B cell (primary cell): ENCODE measurements around the gene ELMO1. TPM values are rescaled to one million over a fixed set of nuclear protein-coding genes. Genes with fewer than 3 reads are reported as not detected.

ENCODE experiments used
- ATAC-seq: fragments of 200-7000 bp; cut with Tn5 transposase; one replicate; pipeline ENCODE4 v1.10.0; 2021; ENCODE audit warnings: low read depth, mild to moderate bottlenecking, moderate number of reproducible peaks, moderate library complexity
- CTCF ChIA-PET: fragments of 350-600 bp; sonication (Branson Sonifier 250); formaldehyde crosslinking; loops from one replicate; lab custom pipeline; 2021; ENCODE audit warnings: antibody characterized with exemption, inconsistent platforms; lab: Charles Lee
- POLR2A ChIA-PET: fragments of 350-600 bp; sonication (Branson Sonifier 250); formaldehyde crosslinking; loops from one replicate; lab custom pipeline; 2021; ENCODE audit warnings: antibody characterized with exemption; lab: Charles Lee
- DNase-seq: peaks from one replicate; pipeline ENCODE4 v3.0.0; 2013
- H2AFZ ChIP-seq: 2 replicates; pipeline ENCODE4 v1.6.1; 2012; ENCODE audit warnings: mild to moderate bottlenecking, low read depth, low read length; ENCODE audit not compliant: insufficient read depth, poor library complexity, severe bottlenecking
- H3K27ac ChIP-seq, 2 donors: 1 replicate in 1 of 2; 2 replicates in 1 of 2; pipeline ENCODE4 v1.5.1; 2012 to 2013; ENCODE audit warnings: low read length in 2 of 2, mild to moderate bottlenecking in 2 of 2, moderate library complexity in 1 of 2
- H3K27me3 ChIP-seq, 4 experiments: fragments of 200-600 bp in 1 of 4; sonication (generic) in 1 of 4; replicated peaks in 1 of 4; 1 replicate in 2 of 4; 2 replicates in 2 of 4; pipeline versions ENCODE4 v1.6.1 to v1.7.0; 2013 to 2016; ENCODE audit warnings: low read length in 3 of 4, mild to moderate bottlenecking in 2 of 4, mixed read lengths in 1 of 4, moderate library complexity in 1 of 4; ENCODE audit not compliant: insufficient read depth in 4 of 4, control insufficient read depth in 3 of 4; ENCODE audit errors: control extremely low read depth in 1 of 4
- H3K36me3 ChIP-seq, 2 experiments: replicated peaks in 1 of 2; 1 replicate in 1 of 2; 2 replicates in 1 of 2; pipeline versions ENCODE4 v1.6.1 to v1.7.1; 2013; ENCODE audit warnings: low read length in 1 of 2; ENCODE audit not compliant: insufficient read depth in 2 of 2, control insufficient read depth in 1 of 2; ENCODE audit errors: control extremely low read depth in 1 of 2, extremely low read depth in 1 of 2
- H3K4me1 ChIP-seq, 2 donors: fragments of 200-600 bp in 1 of 2; sonication (generic) in 1 of 2; 1 replicate in 1 of 2; 2 replicates in 1 of 2; pipeline versions ENCODE4 v1.5.1 to v1.6.1; 2013 to 2017; ENCODE audit warnings: low read length in 2 of 2; ENCODE audit not compliant: control insufficient read depth in 2 of 2, insufficient read depth in 2 of 2
- H3K4me2 ChIP-seq: replicated peaks from 2 replicates; pipeline ENCODE3; 2012; ENCODE audit warnings: mild to moderate bottlenecking, low read depth, low read length; ENCODE audit not compliant: poor library complexity, severe bottlenecking
- H3K4me3 ChIP-seq, 5 experiments: fragments of 200-600 bp in 1 of 5; sonication (generic) in 1 of 5; 1 replicate in 3 of 5; 2 replicates in 2 of 5; pipeline versions ENCODE4 v1.5.1 to v1.7.0; 2011 to 2016; ENCODE audit warnings: low read length in 4 of 5, mild to moderate bottlenecking in 4 of 5, low read depth in 2 of 5, control low read depth in 1 of 5, moderate library complexity in 1 of 5; ENCODE audit not compliant: insufficient read depth in 1 of 5; ENCODE audit errors: control extremely low read depth in 1 of 5, extremely low read depth in 1 of 5
- H3K79me2 ChIP-seq: fragments of 200-600 bp; sonication (generic); one replicate; pipeline ENCODE4 v1.6.0; 2016; ENCODE audit warnings: low read length; ENCODE audit not compliant: control insufficient read depth, insufficient read depth
- H3K9ac ChIP-seq: fragments of 200-600 bp; sonication (generic); 2 replicates; pipeline ENCODE4 v1.6.1; 2017; ENCODE audit warnings: mild to moderate bottlenecking, low read length, moderate library complexity
- H3K9me3 ChIP-seq, 3 donors: one replicate each; pipeline versions ENCODE4 v1.6.1 to v1.7.1; 2013; ENCODE audit warnings: low read length in 2 of 3; ENCODE audit not compliant: control insufficient read depth in 2 of 3, insufficient read depth in 1 of 3; ENCODE audit errors: control extremely low read depth in 1 of 3
- H4K20me1 ChIP-seq: 2 replicates; pipeline ENCODE4 v1.6.0; 2012; ENCODE audit warnings: mild to moderate bottlenecking, low read length; ENCODE audit not compliant: insufficient read depth, control insufficient read depth, poor library complexity, severe bottlenecking
- H3K27ac Mint-ChIP-seq: one replicate; pipeline ENCODE4 v1.8.0; 2021; ENCODE audit warnings: mixed read lengths
- H3K27me3 Mint-ChIP-seq: one replicate; pipeline ENCODE4 v1.8.0; 2021; ENCODE audit warnings: mixed read lengths
- H3K4me1 Mint-ChIP-seq: one replicate; pipeline ENCODE4 v1.8.0; 2021; ENCODE audit warnings: mixed read lengths
- H3K4me3 Mint-ChIP-seq: one replicate; pipeline ENCODE4 v1.8.0; 2021; ENCODE audit warnings: mixed read lengths
- H3K9me3 Mint-ChIP-seq: one replicate; pipeline ENCODE4 v1.8.0; 2022; ENCODE audit warnings: mixed read lengths; ENCODE audit not compliant: insufficient read depth
- EZH2 ChIP-seq: IDR thresholded peaks from 2 replicates; pipeline ENCODE4 v1.6.1; 2012; ENCODE audit warnings: borderline replicate concordance, low read depth, mild to moderate bottlenecking, moderate library complexity, low read length; ENCODE audit not compliant: insufficient read depth, poor library complexity, severe bottlenecking
- WGBS: methylation state at CpG from one replicate; pipeline ENCODE4 v1.1.5; 2013; ENCODE audit warnings: missing lambda C conversion rate; ENCODE audit not compliant: insufficient coverage; 5-methylcytosine and 5-hydroxymethylcytosine counted together
- intact Hi-C: fragments of 100-400 bp; cut with micrococcal nuclease; formaldehyde crosslinking; loops from one replicate; pipeline ENCODE4 v1.10.0; 2022
- polyA plus RNA-seq: library from polyadenylated mRNA; depleted of rRNA; stranded (reverse); fragments of >200 nt; gene quantifications from 2 replicates; pipeline ENCODE4 v1.2.3, GENCODE V29; 2012
- total RNA-seq, 2 donors: library from RNA; stranded (reverse); fragments of 120-200 nt in 1 of 2; gene quantifications; 1 replicate in 1 of 2; 2 replicates in 1 of 2; pipeline versions ENCODE4 v1.2.3 to v1.2.4, GENCODE V29; 2013 to 2022
- TF ChIP-seq, protein P1 (sequence below): fragments of 200-600 bp; IDR thresholded peaks from one replicate; pipeline ENCODE4 v1.8.0; 2022; ENCODE audit warnings: antibody characterized with exemption, mild to moderate bottlenecking

The ELMO1 gene
- total and polyA plus RNA-seq, 2 donors (not counting 1 experiment from before 2014, with no cell fraction given): 44.7 to 177 TPM

DNA sequence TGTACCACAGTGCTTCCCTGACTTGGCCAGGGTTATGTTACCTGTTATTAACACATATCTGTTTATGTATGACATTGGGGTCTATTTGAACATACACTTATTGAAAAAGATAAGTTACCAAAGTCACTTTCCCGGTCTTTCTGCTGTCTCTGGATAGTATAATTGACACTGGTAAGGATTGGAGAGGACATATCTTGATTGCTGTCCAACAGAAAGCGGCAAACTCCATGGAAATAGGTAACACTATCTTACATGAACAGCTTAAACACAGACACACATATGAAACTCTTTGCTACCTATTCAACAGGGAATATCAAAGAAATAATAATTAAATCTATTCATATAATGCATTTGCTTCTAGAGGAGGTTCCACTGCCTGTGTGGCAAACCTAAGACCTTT, 441.9 kb downstream of the ELMO1 start:
- no peak overlapping the region for H3K9ac ChIP-seq
- no peaks in the 10 kb centered on the region for H3K9me3 ChIP-seq
- H3K4me1 ChIP-seq: no peaks in the 10 kb centered on the region
- no peak overlapping the region for H3K4me2 ChIP-seq
- no peak overlapping the region for H2AFZ ChIP-seq
- POLR2A ChIA-PET: no interaction called here
- no peaks in the 10 kb centered on the region for H3K27me3 ChIP-seq
- H3K27ac Mint-ChIP-seq: no peak overlapping the region
- intact Hi-C loops: no loop called here
- H3K27me3 Mint-ChIP-seq: no peaks in the 10 kb centered on the region
- no peak overlapping the region for H3K4me3 ChIP-seq
- no peak for TF ChIP-seq EZH2
- TF ChIP-seq, protein P1, sequence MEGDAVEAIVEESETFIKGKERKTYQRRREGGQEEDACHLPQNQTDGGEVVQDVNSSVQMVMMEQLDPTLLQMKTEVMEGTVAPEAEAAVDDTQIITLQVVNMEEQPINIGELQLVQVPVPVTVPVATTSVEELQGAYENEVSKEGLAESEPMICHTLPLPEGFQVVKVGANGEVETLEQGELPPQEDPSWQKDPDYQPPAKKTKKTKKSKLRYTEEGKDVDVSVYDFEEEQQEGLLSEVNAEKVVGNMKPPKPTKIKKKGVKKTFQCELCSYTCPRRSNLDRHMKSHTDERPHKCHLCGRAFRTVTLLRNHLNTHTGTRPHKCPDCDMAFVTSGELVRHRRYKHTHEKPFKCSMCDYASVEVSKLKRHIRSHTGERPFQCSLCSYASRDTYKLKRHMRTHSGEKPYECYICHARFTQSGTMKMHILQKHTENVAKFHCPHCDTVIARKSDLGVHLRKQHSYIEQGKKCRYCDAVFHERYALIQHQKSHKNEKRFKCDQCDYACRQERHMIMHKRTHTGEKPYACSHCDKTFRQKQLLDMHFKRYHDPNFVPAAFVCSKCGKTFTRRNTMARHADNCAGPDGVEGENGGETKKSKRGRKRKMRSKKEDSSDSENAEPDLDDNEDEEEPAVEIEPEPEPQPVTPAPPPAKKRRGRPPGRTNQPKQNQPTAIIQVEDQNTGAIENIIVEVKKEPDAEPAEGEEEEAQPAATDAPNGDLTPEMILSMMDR: no peak
- H3K4me1 Mint-ChIP-seq: no peaks in the 10 kb centered on the region
- peaks cover 5% of the 10 kb centered on the region for H3K79me2 ChIP-seq
- H3K9me3 Mint-ChIP-seq: peaks cover 2% of the 10 kb centered on the region
- CTCF ChIA-PET: interaction anchor here (0.5 to 1.4 kb wide), 2 partner anchors 18 to 1624 kb away, joined by 3 read pairs; no protein-coding TSS in a partner anchor
- H3K4me3 Mint-ChIP-seq: no peak overlapping the region
- WGBS: 100% methylated on average over 1 of the region's 2 CpGs
- H4K20me1 ChIP-seq: peaks cover 8% of the 10 kb centered on the region
- ATAC-seq: no peak
- H3K36me3 ChIP-seq: peaks cover 0 to 61% of the 10 kb centered on the region in 2 experiments
- DNase-seq: no peak
- H3K27ac ChIP-seq: no peak overlapping the region

DNA sequence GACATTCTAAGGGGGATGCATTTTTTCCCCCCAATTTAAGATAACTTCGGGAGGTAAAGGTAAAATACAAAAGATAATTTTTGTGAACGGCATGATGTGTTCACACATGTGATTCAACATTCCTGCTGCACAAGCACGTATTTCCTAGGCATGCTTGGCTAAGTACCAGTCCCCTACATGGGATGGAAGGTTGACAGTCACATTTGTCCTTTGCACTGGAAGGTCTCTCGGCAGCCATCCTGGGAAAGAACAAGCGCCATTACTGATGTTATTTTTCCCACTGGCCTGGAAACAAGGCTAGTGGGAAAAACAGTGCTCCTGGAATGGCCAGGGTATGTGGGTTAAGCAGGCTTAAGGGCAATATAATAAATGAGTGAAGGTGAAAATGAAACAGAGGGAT, 448.2 kb downstream of the ELMO1 start:
- H3K79me2 ChIP-seq: peaks cover 10% of the 10 kb centered on the region
- H3K9ac ChIP-seq: no peak overlapping the region
- H3K4me1 Mint-ChIP-seq: no peaks in the 10 kb centered on the region
- WGBS: 100% methylated on average over 4 of the region's 5 CpGs
- no peaks in the 10 kb centered on the region for H3K27me3 Mint-ChIP-seq
- H4K20me1 ChIP-seq: peaks cover 22% of the 10 kb centered on the region
- no peak overlapping the region for H3K4me2 ChIP-seq
- no peak overlapping the region for H3K27ac ChIP-seq
- ChIA-PET CTCF (no interaction called here), POLR2A (no interaction called here)
- DNase-seq (no peak), ATAC-seq (no peak)
- H3K4me3 Mint-ChIP-seq: no peak overlapping the region
- H3K9me3 ChIP-seq: no peaks in the 10 kb centered on the region
- H3K4me1 ChIP-seq: no peaks in the 10 kb centered on the region
- H3K27me3 ChIP-seq: no peaks in the 10 kb centered on the region
- H3K9me3 Mint-ChIP-seq: peaks cover 2% of the 10 kb centered on the region
- no peak overlapping the region for H3K27ac Mint-ChIP-seq
- H2AFZ ChIP-seq: no peak overlapping the region
- peaks cover 0 to 23% of the 10 kb centered on the region in 2 experiments for H3K36me3 ChIP-seq
- no peak overlapping the region for H3K4me3 ChIP-seq
- intact Hi-C loops: no loop called here
- no peak for TF ChIP-seq EZH2
